ENCODE data around the gene GALNT13.

DNA sequence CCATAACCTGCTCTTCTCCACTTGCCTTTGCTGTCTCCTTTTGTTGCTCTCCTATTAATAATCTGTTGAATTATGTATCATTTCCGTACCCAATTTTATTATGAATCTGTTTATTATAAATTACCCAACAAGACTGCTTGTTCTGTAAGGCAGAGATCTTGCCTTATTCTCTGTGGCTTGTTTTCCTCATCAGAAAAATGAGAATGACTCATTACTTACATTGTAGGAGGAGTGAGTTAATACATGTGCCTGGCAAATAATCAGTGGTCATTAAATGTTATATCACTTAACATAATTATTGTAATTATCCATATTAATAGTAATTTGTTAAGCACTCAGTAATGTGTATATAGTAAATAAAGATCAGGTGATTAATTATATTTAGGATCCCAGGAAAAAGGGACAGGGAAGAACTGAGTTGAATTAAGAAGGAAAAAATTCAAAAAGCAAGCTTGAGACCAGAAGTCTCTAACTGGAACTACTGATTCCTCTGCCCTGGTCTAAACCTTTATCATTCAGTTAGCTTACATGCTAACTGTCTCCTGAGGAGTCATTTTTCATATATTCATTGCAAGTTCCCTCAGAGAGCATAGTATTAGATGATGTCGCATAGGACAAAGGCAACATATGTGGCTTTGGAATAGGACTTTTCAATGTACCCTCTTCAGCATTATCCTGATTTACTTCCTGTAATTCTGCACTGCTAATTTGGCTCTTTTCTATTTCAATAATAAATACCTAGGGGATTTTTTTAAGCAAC, 335.7 kb downstream of the GALNT13 start:
- TF ChIP-seq, protein P1, sequence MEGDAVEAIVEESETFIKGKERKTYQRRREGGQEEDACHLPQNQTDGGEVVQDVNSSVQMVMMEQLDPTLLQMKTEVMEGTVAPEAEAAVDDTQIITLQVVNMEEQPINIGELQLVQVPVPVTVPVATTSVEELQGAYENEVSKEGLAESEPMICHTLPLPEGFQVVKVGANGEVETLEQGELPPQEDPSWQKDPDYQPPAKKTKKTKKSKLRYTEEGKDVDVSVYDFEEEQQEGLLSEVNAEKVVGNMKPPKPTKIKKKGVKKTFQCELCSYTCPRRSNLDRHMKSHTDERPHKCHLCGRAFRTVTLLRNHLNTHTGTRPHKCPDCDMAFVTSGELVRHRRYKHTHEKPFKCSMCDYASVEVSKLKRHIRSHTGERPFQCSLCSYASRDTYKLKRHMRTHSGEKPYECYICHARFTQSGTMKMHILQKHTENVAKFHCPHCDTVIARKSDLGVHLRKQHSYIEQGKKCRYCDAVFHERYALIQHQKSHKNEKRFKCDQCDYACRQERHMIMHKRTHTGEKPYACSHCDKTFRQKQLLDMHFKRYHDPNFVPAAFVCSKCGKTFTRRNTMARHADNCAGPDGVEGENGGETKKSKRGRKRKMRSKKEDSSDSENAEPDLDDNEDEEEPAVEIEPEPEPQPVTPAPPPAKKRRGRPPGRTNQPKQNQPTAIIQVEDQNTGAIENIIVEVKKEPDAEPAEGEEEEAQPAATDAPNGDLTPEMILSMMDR (IDR thresholded peaks at IDR 0.05; ENCODE audit: low read depth, low read length, missing input control): no peak
- no peak for TF ChIP-seq JUND (IDR thresholded peaks at IDR 0.05)
- no peak for TF ChIP-seq EGR1 (IDR thresholded peaks at IDR 0.05; ENCODE audit: low read depth in 2 of 2)

Data from liver (tissue), 3 donors.